Measurements from ENCODE around the gene KIF13A.

The KIF13A gene

DNA sequence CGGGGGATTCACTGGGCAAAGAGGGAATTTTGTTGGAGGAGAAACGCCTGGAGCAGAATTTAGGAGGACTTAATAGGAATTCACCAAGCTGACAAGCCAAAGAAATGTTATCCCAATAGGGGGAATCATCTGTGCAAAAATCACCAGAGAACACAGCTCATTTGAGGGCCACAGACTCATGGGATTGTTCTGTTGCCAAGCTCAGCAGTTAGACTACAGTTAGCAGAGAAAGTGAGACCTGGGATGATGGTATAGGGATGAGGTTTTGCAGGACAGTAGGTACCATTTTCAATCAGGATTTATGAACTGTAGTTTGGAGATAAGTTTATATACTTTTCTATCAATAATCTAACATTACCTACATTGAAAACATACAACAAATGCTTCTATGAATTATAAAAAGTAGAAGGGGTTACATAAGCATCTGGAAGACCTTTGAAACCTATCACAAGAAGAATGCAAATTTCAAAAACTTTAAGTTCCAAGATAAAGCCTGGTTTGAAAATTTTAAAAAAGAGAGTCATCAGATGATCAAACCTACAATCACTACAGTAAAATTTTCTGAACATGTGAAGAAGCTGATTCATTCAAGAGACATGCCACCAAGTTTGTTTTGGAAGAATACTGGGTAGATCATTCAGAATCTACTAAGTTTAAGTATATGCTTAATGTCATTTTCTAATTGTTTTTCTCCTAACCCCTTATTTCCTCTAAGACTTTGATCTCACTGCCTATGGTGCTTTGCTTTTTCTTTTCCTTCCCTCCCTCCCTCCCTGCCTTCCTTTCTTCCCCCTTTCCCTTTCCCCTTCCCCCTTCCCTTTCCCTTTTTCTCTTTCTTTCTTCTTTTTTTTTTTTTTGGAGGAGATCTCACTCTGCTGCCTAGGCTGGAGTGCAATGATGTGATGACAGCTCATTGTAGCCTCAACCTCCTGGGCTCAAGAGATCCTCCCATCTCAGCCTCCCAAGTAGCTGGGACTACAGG is 81.5 kb downstream of the KIF13A start:
- H3K9me3 ChIP-seq (ENCODE audit: control insufficient read depth in 2 of 2, low read length in 2 of 2), result no peaks in the 10 kb centered on the region
- no peak overlapping the region for H3K9ac ChIP-seq (ENCODE audit: low read depth in 1 of 2, low read length in 2 of 2)
- H3K4me3 ChIP-seq (ENCODE audit: low read length in 2 of 2), result no peak overlapping the region
- peaks cover 3 to 8% of the 10 kb centered on the region in 2 donors for H3K4me1 ChIP-seq (ENCODE audit: control insufficient read depth in 2 of 2, insufficient read depth in 2 of 2, low read length in 2 of 2)
- H3K36me3 ChIP-seq (ENCODE audit: control insufficient read depth in 2 of 2, insufficient read depth in 2 of 2, low read length in 2 of 2), result no peaks in the 10 kb centered on the region
- H3K27me3 ChIP-seq (ENCODE audit: control insufficient read depth in 2 of 2, insufficient read depth in 2 of 2, low read length in 2 of 2), result no peaks in the 10 kb centered on the region
- H3K27ac ChIP-seq (ENCODE audit: low read depth in 2 of 2, low read length in 2 of 2), result no peak overlapping the region

GRCh38 chr6:17904491-17905120 is 82.8 kb downstream of the KIF13A start:
- no peak overlapping the region for H3K9ac ChIP-seq (ENCODE audit: low read depth in 1 of 2, low read length in 2 of 2)
- H3K4me3 ChIP-seq (ENCODE audit: low read length in 2 of 2), result no peak overlapping the region
- H3K9me3 ChIP-seq (ENCODE audit: control insufficient read depth in 2 of 2, low read length in 2 of 2), result no peaks in the 10 kb centered on the region
- H3K36me3 ChIP-seq (ENCODE audit: control insufficient read depth in 2 of 2, insufficient read depth in 2 of 2, low read length in 2 of 2), result no peaks in the 10 kb centered on the region
- H3K4me1 ChIP-seq (ENCODE audit: control insufficient read depth in 2 of 2, insufficient read depth in 2 of 2, low read length in 2 of 2), result peaks cover 3 to 8% of the 10 kb centered on the region in 2 donors
- no peaks in the 10 kb centered on the region for H3K27me3 ChIP-seq (ENCODE audit: control insufficient read depth in 2 of 2, insufficient read depth in 2 of 2, low read length in 2 of 2)
- H3K27ac ChIP-seq (ENCODE audit: low read depth in 2 of 2, low read length in 2 of 2), result no peak overlapping the region

- Histone ChIP-seq H3K27ac (ENCODE audit: low read depth in 2 of 2, low read length in 2 of 2) (no peak overlapping the region), H3K4me3 (ENCODE audit: low read length in 2 of 2) (no peak overlapping the region), H3K4me1 (ENCODE audit: control insufficient read depth in 2 of 2, insufficient read depth in 2 of 2, low read length in 2 of 2) (peaks cover 2 to 8% of the 10 kb centered on the region in 2 donors), H3K9ac (ENCODE audit: low read depth in 1 of 2, low read length in 2 of 2) (no peak overlapping the region), H3K9me3 (ENCODE audit: control insufficient read depth in 2 of 2, low read length in 2 of 2) (no peaks in the 10 kb centered on the region), H3K27me3 (ENCODE audit: control insufficient read depth in 2 of 2, insufficient read depth in 2 of 2, low read length in 2 of 2) (no peaks in the 10 kb centered on the region), H3K36me3 (ENCODE audit: control insufficient read depth in 2 of 2, insufficient read depth in 2 of 2, low read length in 2 of 2) (peaks cover 0 to under 1% of the 10 kb centered on the region in 2 donors)
Observed at GRCh38 chr6:17902974-17903373, 84.5 kb downstream of the KIF13A start.

DNA sequence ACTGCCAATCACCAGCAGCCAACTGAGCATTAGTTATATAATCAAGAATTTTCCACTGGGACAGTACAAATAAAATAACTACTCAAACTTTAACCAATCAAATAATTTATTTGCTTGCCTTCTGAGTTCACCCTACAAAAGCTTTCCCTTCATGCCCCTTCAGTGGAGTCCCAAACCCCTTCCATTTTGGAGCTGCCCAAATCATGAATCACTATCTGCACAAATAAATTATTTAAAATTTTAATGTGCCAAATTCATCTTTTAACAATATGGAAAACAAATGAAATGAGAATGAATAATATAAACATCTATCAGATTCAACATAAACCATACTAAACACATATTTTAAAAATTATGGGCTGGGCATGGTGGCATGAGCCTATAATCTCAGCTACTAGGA is 85.9 kb downstream of the KIF13A start:
- Histone ChIP-seq H3K9me3 (ENCODE audit: control insufficient read depth in 2 of 2, low read length in 2 of 2) (peaks cover 0 to under 1% of the 10 kb centered on the region in 2 donors), H3K4me1 (ENCODE audit: control insufficient read depth in 2 of 2, insufficient read depth in 2 of 2, low read length in 2 of 2) (no peaks in the 10 kb centered on the region), H3K9ac (ENCODE audit: low read depth in 1 of 2, low read length in 2 of 2) (no peak overlapping the region), H3K4me3 (ENCODE audit: low read length in 2 of 2) (no peak overlapping the region), H3K27ac (ENCODE audit: low read depth in 2 of 2, low read length in 2 of 2) (no peak overlapping the region), H3K27me3 (ENCODE audit: control insufficient read depth in 2 of 2, insufficient read depth in 2 of 2, low read length in 2 of 2) (no peaks in the 10 kb centered on the region), H3K36me3 (ENCODE audit: control insufficient read depth in 2 of 2, insufficient read depth in 2 of 2, low read length in 2 of 2) (peaks cover 7 to 10% of the 10 kb centered on the region in 2 donors)

GRCh38 chr6:17900011-17900410 is 87.4 kb downstream of the KIF13A start:
- Histone ChIP-seq H3K9me3 (ENCODE audit: control insufficient read depth in 2 of 2, low read length in 2 of 2) (peaks cover 6 to 9% of the 10 kb centered on the region in 2 donors), H3K9ac (ENCODE audit: low read depth in 1 of 2, low read length in 2 of 2) (no peak overlapping the region), H3K36me3 (ENCODE audit: control insufficient read depth in 2 of 2, insufficient read depth in 2 of 2, low read length in 2 of 2) (peaks cover 17 to 20% of the 10 kb centered on the region in 2 donors), H3K4me3 (ENCODE audit: low read length in 2 of 2) (no peak overlapping the region), H3K27ac (ENCODE audit: low read depth in 2 of 2, low read length in 2 of 2) (no peak overlapping the region), H3K27me3 (ENCODE audit: control insufficient read depth in 2 of 2, insufficient read depth in 2 of 2, low read length in 2 of 2) (no peaks in the 10 kb centered on the region), H3K4me1 (ENCODE audit: control insufficient read depth in 2 of 2, insufficient read depth in 2 of 2, low read length in 2 of 2) (no peaks in the 10 kb centered on the region)

DNA sequence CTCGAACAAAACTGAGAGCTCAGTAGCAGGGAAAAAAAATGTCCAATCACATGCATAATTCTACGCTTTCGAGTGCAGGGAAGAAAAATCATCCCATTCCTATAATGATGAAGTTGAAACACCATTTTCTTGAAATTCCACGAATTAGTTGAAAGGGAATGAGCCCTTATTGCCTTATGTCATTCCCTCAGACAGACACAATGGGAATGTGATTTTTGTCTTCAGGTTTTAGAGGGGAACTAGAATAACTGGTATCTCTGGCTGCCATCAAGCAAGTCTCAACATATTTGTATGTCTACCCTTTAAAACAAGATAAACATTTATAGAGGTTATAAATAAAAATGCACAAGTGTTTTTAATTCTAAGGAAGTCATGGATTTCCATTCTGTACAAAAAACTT is 87.9 kb downstream of the KIF13A start:
- no peaks in the 10 kb centered on the region for H3K27me3 ChIP-seq (ENCODE audit: control insufficient read depth in 2 of 2, insufficient read depth in 2 of 2, low read length in 2 of 2)
- no peak overlapping the region for H3K9ac ChIP-seq (ENCODE audit: low read depth in 1 of 2, low read length in 2 of 2)

GRCh38 chr6:17897681-17898080 is 89.8 kb downstream of the KIF13A start:
- Histone ChIP-seq H3K27ac (ENCODE audit: low read depth in 2 of 2, low read length in 2 of 2) (no peak overlapping the region), H3K27me3 (ENCODE audit: control insufficient read depth in 2 of 2, insufficient read depth in 2 of 2, low read length in 2 of 2) (no peaks in the 10 kb centered on the region), H3K9me3 (ENCODE audit: control insufficient read depth in 2 of 2, low read length in 2 of 2) (peaks cover 8 to 15% of the 10 kb centered on the region in 2 donors), H3K36me3 (ENCODE audit: control insufficient read depth in 2 of 2, insufficient read depth in 2 of 2, low read length in 2 of 2) (peaks cover 23% of the 10 kb centered on the region in 2 donors), H3K4me3 (ENCODE audit: low read length in 2 of 2) (no peak overlapping the region), H3K4me1 (ENCODE audit: control insufficient read depth in 2 of 2, insufficient read depth in 2 of 2, low read length in 2 of 2) (no peaks in the 10 kb centered on the region), H3K9ac (ENCODE audit: low read depth in 1 of 2, low read length in 2 of 2) (no peak overlapping the region)

More for the DNA sequence above, 87.9 kb downstream of the KIF13A start:
- Histone ChIP-seq H3K27ac (ENCODE audit: low read depth in 2 of 2, low read length in 2 of 2) (no peak overlapping the region), H3K4me1 (ENCODE audit: control insufficient read depth in 2 of 2, insufficient read depth in 2 of 2, low read length in 2 of 2) (no peaks in the 10 kb centered on the region), H3K4me3 (ENCODE audit: low read length in 2 of 2) (no peak overlapping the region), H3K9me3 (ENCODE audit: control insufficient read depth in 2 of 2, low read length in 2 of 2) (peaks cover 8 to 14% of the 10 kb centered on the region in 2 donors), H3K36me3 (ENCODE audit: control insufficient read depth in 2 of 2, insufficient read depth in 2 of 2, low read length in 2 of 2) (peaks cover 22 to 23% of the 10 kb centered on the region in 2 donors)

DNA sequence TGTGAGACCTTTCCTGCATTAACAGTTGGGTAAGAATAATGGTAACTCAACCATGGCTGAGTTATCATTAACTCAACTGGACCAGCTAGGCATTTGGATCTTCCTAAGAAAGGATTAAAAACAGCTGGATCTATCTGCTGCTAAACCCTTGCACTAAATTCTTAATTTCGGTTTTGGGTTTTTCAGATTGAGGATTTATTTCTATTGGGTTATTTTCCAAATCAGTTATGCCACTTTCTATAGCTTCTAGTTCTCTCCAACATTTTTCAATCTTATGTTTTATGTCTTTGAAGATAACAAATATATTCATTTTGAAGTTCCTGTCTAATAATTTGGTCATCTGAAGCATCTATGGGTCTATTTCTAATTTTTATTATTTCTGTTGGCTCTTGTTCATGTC is 92.5 kb downstream of the KIF13A start:
- Histone ChIP-seq H3K4me1 (ENCODE audit: control insufficient read depth in 2 of 2, insufficient read depth in 2 of 2, low read length in 2 of 2) (no peaks in the 10 kb centered on the region), H3K27ac (ENCODE audit: low read depth in 2 of 2, low read length in 2 of 2) (no peak overlapping the region), H3K4me3 (ENCODE audit: low read length in 2 of 2) (no peak overlapping the region), H3K27me3 (ENCODE audit: control insufficient read depth in 2 of 2, insufficient read depth in 2 of 2, low read length in 2 of 2) (no peaks in the 10 kb centered on the region), H3K9me3 (ENCODE audit: control insufficient read depth in 2 of 2, low read length in 2 of 2) (peaks cover 8 to 15% of the 10 kb centered on the region in 2 donors), H3K36me3 (ENCODE audit: control insufficient read depth in 2 of 2, insufficient read depth in 2 of 2, low read length in 2 of 2) (peaks cover 23 to 25% of the 10 kb centered on the region in 2 donors), H3K9ac (ENCODE audit: low read depth in 1 of 2, low read length in 2 of 2) (no peak overlapping the region)

- Histone ChIP-seq H3K9ac (ENCODE audit: low read depth in 1 of 2, low read length in 2 of 2) (no peak overlapping the region), H3K4me1 (ENCODE audit: control insufficient read depth in 2 of 2, insufficient read depth in 2 of 2, low read length in 2 of 2) (no peaks in the 10 kb centered on the region), H3K36me3 (ENCODE audit: control insufficient read depth in 2 of 2, insufficient read depth in 2 of 2, low read length in 2 of 2) (peaks cover 23 to 25% of the 10 kb centered on the region in 2 donors), H3K27me3 (ENCODE audit: control insufficient read depth in 2 of 2, insufficient read depth in 2 of 2, low read length in 2 of 2) (no peaks in the 10 kb centered on the region), H3K9me3 (ENCODE audit: control insufficient read depth in 2 of 2, low read length in 2 of 2) (peaks cover 8 to 15% of the 10 kb centered on the region in 2 donors), H3K27ac (ENCODE audit: low read depth in 2 of 2, low read length in 2 of 2) (no peak overlapping the region), H3K4me3 (ENCODE audit: low read length in 2 of 2) (no peak overlapping the region)
Observed at GRCh38 chr6:17894191-17894590, 93.2 kb downstream of the KIF13A start.

DNA sequence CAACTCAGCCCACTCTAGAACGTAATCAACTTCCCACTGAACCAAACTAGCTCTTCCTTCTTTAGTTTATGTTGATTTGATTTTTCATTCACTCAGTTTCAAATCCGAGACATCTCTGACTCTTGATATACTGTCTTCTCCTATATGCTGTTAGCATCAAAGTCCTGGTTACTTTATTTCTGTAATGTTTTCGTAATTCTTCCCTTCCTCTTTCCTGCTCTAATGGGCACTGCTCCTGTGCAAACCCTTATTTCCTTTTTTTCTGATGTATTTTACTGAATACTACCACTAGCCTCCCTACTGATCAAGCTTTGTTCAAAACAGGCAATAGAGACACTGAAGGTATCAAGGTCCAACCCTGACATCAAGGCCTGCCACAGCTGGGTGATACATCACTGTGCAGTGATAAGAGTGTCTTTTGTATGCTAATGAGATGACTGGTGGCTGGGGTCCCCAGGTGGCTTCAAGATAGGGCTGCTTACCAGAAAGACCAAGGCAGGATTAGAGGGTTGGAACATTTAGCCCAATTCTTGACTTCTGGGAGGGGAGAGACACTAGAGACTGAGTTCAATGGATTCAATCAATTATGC is 95.2 kb downstream of the KIF13A start:
- Histone ChIP-seq H3K9me3 (ENCODE audit: control insufficient read depth in 2 of 2, low read length in 2 of 2) (peaks cover 8 to 15% of the 10 kb centered on the region in 2 donors), H3K36me3 (ENCODE audit: control insufficient read depth in 2 of 2, insufficient read depth in 2 of 2, low read length in 2 of 2) (peaks cover 17 to 20% of the 10 kb centered on the region in 2 donors), H3K27me3 (ENCODE audit: control insufficient read depth in 2 of 2, insufficient read depth in 2 of 2, low read length in 2 of 2) (no peaks in the 10 kb centered on the region), H3K4me3 (ENCODE audit: low read length in 2 of 2) (no peak overlapping the region), H3K9ac (ENCODE audit: low read depth in 1 of 2, low read length in 2 of 2) (no peak overlapping the region), H3K4me1 (ENCODE audit: control insufficient read depth in 2 of 2, insufficient read depth in 2 of 2, low read length in 2 of 2) (no peaks in the 10 kb centered on the region), H3K27ac (ENCODE audit: low read depth in 2 of 2, low read length in 2 of 2) (no peak overlapping the region)

Measured in mucosa of rectum (tissue), 2 donors.